Upper lobe of right lung (tissue), 1 donor: ENCODE results near the gene RPL10A. TPM values are rescaled to one million over a fixed set of nuclear protein-coding genes. Genes with fewer than 3 reads are reported as not detected.
A peak's percentile ranks its signal among the peaks of the same experiment; 100 is the strongest.

ENCODE experiments used
- ATAC-seq: fragments of 200-7000 bp; cut with Tn5 transposase; one replicate; pipeline ENCODE4 v1.9.1; 2020; ENCODE audit warnings: mild to moderate bottlenecking, moderate library complexity
- DNase-seq: peaks from one replicate; pipeline ENCODE4 v3.0.0-alpha.2; 2020
- H3K27ac ChIP-seq: fragments of 200-600 bp; one replicate; pipeline ENCODE4 v1.8.0; 2022
- H3K27me3 ChIP-seq: fragments of 200-600 bp; one replicate; pipeline ENCODE4 v1.8.0; 2022; ENCODE audit warnings: mild to moderate bottlenecking
- H3K36me3 ChIP-seq: fragments of 200-600 bp; one replicate; pipeline ENCODE4 v1.8.0; 2022
- H3K4me1 ChIP-seq: fragments of 200-600 bp; one replicate; pipeline ENCODE4 v1.8.0; 2022
- H3K4me3 ChIP-seq: fragments of 200-600 bp; one replicate; pipeline ENCODE4 v1.8.0; 2022; ENCODE audit warnings: mild to moderate bottlenecking
- H3K9me3 ChIP-seq: fragments of 200-600 bp; one replicate; pipeline ENCODE4 v1.8.0; 2022
- CTCF ChIP-seq: fragments of 200-600 bp; IDR thresholded peaks from one replicate; pipeline ENCODE4 v1.8.0; 2022; ENCODE audit warnings: antibody characterized with exemption
- intact Hi-C: fragments of 100-400 bp; cut with DNase I; formaldehyde crosslinking; loops from one replicate; pipeline ENCODE4 v1.11.0; 2022
- total RNA-seq: library from RNA; stranded (reverse); fragmentation: NEBNext Ultra II Directional; extraction: Animal tissue kit (Norgen Biotek cat#: 25700); gene quantifications from one replicate; pipeline ENCODE4 v1.2.1, GENCODE V29; 2021
- donor health status: DM: no; HTN: yes; CAD: no; lungs with severe emphysema.

Gene RPL10A
- total RNA-seq, 1 donor from 2014 or later, result 941 TPM

- peak overlapping the region; percentile 6 for H3K27ac ChIP-seq
- peaks cover 50% of the 10 kb centered on the region for H3K4me1 ChIP-seq
- no peaks in the 10 kb centered on the region for H3K27me3 ChIP-seq
- ATAC-seq (no peak), DNase-seq (no peak)
- TF ChIP-seq CTCF, result no peak
- no peak overlapping the region for H3K4me3 ChIP-seq
- intact Hi-C loops, result no loop called here
- no peaks in the 10 kb centered on the region for H3K9me3 ChIP-seq
- no peaks in the 10 kb centered on the region for H3K36me3 ChIP-seq
Observed at GRCh38 chr6:35492258-35492973, 24.2 kb downstream of the RPL10A start.

- DNase-seq, result no peak
- intact Hi-C loops, result no loop called here
- no peaks in the 10 kb centered on the region for H3K9me3 ChIP-seq
Observed at GRCh38 chr6:35492974-35493284, 24.7 kb downstream of the RPL10A start.

GRCh38 chr6:35493307-35493983 is 25.2 kb downstream of the RPL10A start:
- intact Hi-C loops, result no loop called here
- Histone ChIP-seq H3K9me3 (no peaks in the 10 kb centered on the region), H3K36me3 (no peaks in the 10 kb centered on the region), H3K27ac (no peak overlapping the region), H3K4me1 (peaks cover 52% of the 10 kb centered on the region), H3K4me3 (no peak overlapping the region), H3K27me3 (peaks cover 4% of the 10 kb centered on the region)
- TF ChIP-seq CTCF, result no peak
- ATAC-seq (no peak), DNase-seq (no peak)

More at GRCh38 chr6:35492974-35493284, 24.7 kb downstream of the RPL10A start:
- TF ChIP-seq CTCF, result no peak
- H3K4me3 ChIP-seq, result no peak overlapping the region
- H3K27ac ChIP-seq, result peak overlapping the region; percentile 6
- ATAC-seq, result no peak
- H3K27me3 ChIP-seq, result no peaks in the 10 kb centered on the region
- peaks cover 50% of the 10 kb centered on the region for H3K4me1 ChIP-seq
- H3K36me3 ChIP-seq, result no peaks in the 10 kb centered on the region

- Histone ChIP-seq H3K36me3 (no peaks in the 10 kb centered on the region), H3K27me3 (peaks cover 4% of the 10 kb centered on the region), H3K9me3 (no peaks in the 10 kb centered on the region), H3K4me3 (no peak overlapping the region), H3K27ac (no peak overlapping the region), H3K4me1 (peaks cover 52% of the 10 kb centered on the region)
- no peak for TF ChIP-seq CTCF
- no peak for DNase-seq
- intact Hi-C loops, result no loop called here
- ATAC-seq, result no peak
Observed at GRCh38 chr6:35494161-35494563, 26.0 kb downstream of the RPL10A start.

- Histone ChIP-seq H3K27me3 (peaks cover 4% of the 10 kb centered on the region), H3K4me3 (peak overlapping the region; percentile 66), H3K27ac (peak overlapping the region; percentile 82), H3K4me1 (peaks cover 50% of the 10 kb centered on the region), H3K9me3 (no peaks in the 10 kb centered on the region), H3K36me3 (no peaks in the 10 kb centered on the region)
- intact Hi-C loops, result no loop called here
- DNase-seq (no peak), ATAC-seq (no peak)
- TF ChIP-seq CTCF, result no peak
Observed at GRCh38 chr6:35495258-35496035, 27.2 kb downstream of the RPL10A start.
